Measurements from ENCODE around the gene HSPA1B.
A peak's percentile ranks its signal among the peaks of the same experiment; 100 is the strongest.

DNA sequence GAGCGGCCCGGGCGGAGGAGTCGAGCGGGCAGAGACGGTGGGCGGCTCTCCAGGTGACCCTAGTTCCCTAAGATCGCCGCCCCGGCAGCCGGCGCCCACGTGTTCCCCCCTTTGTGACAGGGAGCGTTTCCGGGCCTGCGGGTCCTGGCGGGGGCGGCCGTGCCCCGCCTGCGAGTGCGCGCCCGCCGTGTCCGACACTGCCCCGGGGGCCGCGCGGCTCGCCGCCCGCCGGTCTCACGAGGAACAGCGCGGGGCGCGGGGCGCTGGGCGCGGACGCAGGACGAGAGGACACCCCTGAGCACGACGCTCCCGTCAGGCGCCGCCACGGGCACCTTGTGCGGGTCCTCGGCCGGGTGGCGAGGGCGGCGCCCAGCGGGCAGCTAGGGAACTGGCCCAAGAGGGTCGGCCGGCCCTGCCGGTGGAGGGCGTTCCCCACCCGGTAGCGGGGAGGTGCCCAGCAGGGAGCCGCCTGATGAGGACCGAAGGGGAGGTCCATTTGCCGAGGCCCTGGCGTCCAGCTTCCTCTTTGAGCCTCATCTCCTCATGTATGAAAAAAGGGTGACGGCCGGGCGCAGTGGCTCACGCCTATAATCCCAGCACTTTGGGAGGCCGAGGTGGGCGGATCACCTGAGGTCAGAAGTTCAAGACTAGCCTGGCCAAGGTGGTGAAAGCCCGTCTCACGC lies 31.8 kb upstream of the HSPA1B start, which contains the start of gene VARS1:
- TF ChIP-seq EGR2 (tag by site-specific recombination; IDR thresholded peaks at IDR 0.05; ENCODE audit: low read depth), result peak; percentile 78
- TF ChIP-seq, protein P1, sequence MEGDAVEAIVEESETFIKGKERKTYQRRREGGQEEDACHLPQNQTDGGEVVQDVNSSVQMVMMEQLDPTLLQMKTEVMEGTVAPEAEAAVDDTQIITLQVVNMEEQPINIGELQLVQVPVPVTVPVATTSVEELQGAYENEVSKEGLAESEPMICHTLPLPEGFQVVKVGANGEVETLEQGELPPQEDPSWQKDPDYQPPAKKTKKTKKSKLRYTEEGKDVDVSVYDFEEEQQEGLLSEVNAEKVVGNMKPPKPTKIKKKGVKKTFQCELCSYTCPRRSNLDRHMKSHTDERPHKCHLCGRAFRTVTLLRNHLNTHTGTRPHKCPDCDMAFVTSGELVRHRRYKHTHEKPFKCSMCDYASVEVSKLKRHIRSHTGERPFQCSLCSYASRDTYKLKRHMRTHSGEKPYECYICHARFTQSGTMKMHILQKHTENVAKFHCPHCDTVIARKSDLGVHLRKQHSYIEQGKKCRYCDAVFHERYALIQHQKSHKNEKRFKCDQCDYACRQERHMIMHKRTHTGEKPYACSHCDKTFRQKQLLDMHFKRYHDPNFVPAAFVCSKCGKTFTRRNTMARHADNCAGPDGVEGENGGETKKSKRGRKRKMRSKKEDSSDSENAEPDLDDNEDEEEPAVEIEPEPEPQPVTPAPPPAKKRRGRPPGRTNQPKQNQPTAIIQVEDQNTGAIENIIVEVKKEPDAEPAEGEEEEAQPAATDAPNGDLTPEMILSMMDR (tag by site-specific recombination; IDR thresholded peaks at IDR 0.05), result peak; percentile 100
